Activated CD4-positive, alpha-beta memory T cell treated with anti-CD3 and anti-CD28 coated beads for 36 hours (primary cell): ENCODE measurements around the gene ICA1L. TPM values are rescaled to one million over a fixed set of nuclear protein-coding genes. Genes with fewer than 3 reads are reported as not detected.

Source experiments
- CTCF ChIA-PET: fragments of 350-600 bp; sonication (Branson Sonifier 250); formaldehyde crosslinking; loops from one replicate; lab custom pipeline; 2021; ENCODE audit warnings: antibody characterized with exemption, inconsistent platforms; lab: Charles Lee
- POLR2A ChIA-PET: fragments of 350-600 bp; sonication (Branson Sonifier 250); formaldehyde crosslinking; loops from one replicate; lab custom pipeline; 2021; ENCODE audit warnings: antibody characterized with exemption; lab: Charles Lee
- DNase-seq: peaks from one replicate; pipeline ENCODE4 v3.0.0-alpha.2; 2020
- H3K27ac Mint-ChIP-seq: one replicate; pipeline ENCODE4 v1.8.0; 2021; ENCODE audit warnings: mixed read lengths
- H3K27me3 Mint-ChIP-seq: one replicate; pipeline ENCODE4 v1.8.0; 2021; ENCODE audit warnings: mixed read lengths
- H3K36me3 Mint-ChIP-seq: one replicate; pipeline ENCODE4 v1.8.0; 2021; ENCODE audit warnings: mixed read lengths
- H3K4me1 Mint-ChIP-seq: one replicate; pipeline ENCODE4 v1.8.0; 2021; ENCODE audit warnings: low read depth, mixed read lengths
- H3K4me3 Mint-ChIP-seq: one replicate; pipeline ENCODE4 v1.8.0; 2021; ENCODE audit warnings: mild to moderate bottlenecking, mixed read lengths
- H3K9me3 Mint-ChIP-seq: one replicate; pipeline ENCODE4 v1.8.0; 2021; ENCODE audit warnings: mixed read lengths
- intact Hi-C: fragments of 100-400 bp; cut with micrococcal nuclease; formaldehyde crosslinking; loops from one replicate; pipeline ENCODE4 v1.15.1; 2023
- total RNA-seq, 2 experiments: library from RNA; stranded (reverse); gene quantifications; one replicate each; pipeline ENCODE4 v1.2.3, GENCODE V29; 2021

Gene ICA1L
- total RNA-seq, 2 experiments from 2014 or later = 5.8 to 6.0 TPM

DNA sequence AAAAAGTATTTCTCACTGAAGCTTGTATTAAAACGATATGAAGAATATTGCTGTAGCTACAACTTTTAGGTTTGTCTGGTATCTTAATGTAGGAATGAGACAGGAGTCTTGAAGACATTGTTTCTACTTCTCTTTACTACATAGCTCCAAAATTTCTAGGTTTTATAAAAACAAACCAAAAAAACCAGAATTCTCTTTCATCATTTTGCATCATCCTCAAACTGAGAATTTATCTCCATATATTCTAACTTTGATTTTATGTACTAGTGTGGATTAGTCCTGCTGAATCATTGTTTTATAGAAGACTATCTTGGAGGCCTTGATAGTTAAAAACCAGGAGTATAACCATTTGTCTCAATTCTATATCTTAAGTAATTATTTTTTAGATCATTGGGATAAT is 100.2 kb downstream of the ICA1L start:
- H3K9me3 Mint-ChIP-seq = no peaks in the 10 kb centered on the region
- H3K4me3 Mint-ChIP-seq = no peak overlapping the region
- peaks cover 15% of the 10 kb centered on the region for H3K36me3 Mint-ChIP-seq
- H3K27ac Mint-ChIP-seq = no peak overlapping the region
- intact Hi-C loops = no loop called here
- H3K27me3 Mint-ChIP-seq = no peaks in the 10 kb centered on the region
- DNase-seq = no peak
- POLR2A ChIA-PET = no interaction called here
- CTCF ChIA-PET = interaction anchor here (0.8 kb wide), 1 partner anchor 183 kb away, joined by 3 read pairs; no protein-coding TSS in a partner anchor
- H3K4me1 Mint-ChIP-seq = peaks cover 2% of the 10 kb centered on the region

- intact Hi-C loops = loop anchor here (10.0 kb wide), 1 partner anchor 164 kb away; no protein-coding TSS in a partner anchor
- Mint-ChIP-seq H3K4me1 (peaks cover 2% of the 10 kb centered on the region), H3K9me3 (no peaks in the 10 kb centered on the region), H3K27ac (no peak overlapping the region), H3K4me3 (no peak overlapping the region), H3K27me3 (no peaks in the 10 kb centered on the region), H3K36me3 (peaks cover 13% of the 10 kb centered on the region)
- DNase-seq = no peak
- CTCF ChIA-PET = no interaction called here
- POLR2A ChIA-PET = no interaction called here
These were observed 102.4 kb downstream of the ICA1L start for GRCh38 chr2:202769201-202769600.

DNA sequence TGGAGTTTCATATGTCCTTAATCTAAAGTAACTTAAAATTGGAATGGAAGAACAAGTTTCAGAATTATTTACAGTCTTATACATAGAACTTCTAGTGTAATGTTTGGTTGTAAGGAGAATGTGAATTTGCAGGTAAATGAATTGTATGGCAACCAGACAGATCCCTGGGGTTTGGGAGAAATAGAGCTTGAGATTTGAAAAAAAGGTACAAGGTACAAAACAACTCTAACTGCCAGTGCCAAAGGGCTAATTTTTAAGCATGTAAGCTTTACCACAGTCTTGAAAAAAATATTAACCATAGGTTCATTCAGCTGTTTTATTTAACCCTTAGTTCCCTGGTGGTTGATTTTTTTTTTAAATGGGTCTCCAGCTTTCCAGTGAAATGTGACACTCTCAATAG is 103.3 kb downstream of the ICA1L start:
- intact Hi-C loops = loop anchor here (10.0 kb wide), 1 partner anchor 163 kb away; no protein-coding TSS in a partner anchor
- ChIA-PET POLR2A (interaction anchor here (0.7 kb wide), 1 partner anchor 1238 kb away, joined by 3 read pairs; no protein-coding TSS in a partner anchor), CTCF (interaction anchor here (0.6 kb wide), 1 partner anchor 17 kb away, joined by 3 read pairs; no protein-coding TSS in a partner anchor)
- peaks cover 13% of the 10 kb centered on the region for H3K36me3 Mint-ChIP-seq
- H3K27ac Mint-ChIP-seq = no peak overlapping the region
- H3K4me3 Mint-ChIP-seq = no peak overlapping the region
- no peaks in the 10 kb centered on the region for H3K9me3 Mint-ChIP-seq
- no peaks in the 10 kb centered on the region for H3K27me3 Mint-ChIP-seq
- DNase-seq = no peak
- peaks cover 2% of the 10 kb centered on the region for H3K4me1 Mint-ChIP-seq

GRCh38 chr2:202765436-202765835 is 106.1 kb downstream of the ICA1L start:
- Mint-ChIP-seq H3K27ac (no peak overlapping the region), H3K4me1 (peaks cover 6% of the 10 kb centered on the region)

GRCh38 chr2:202764991-202765390 is 106.6 kb downstream of the ICA1L start:
- Mint-ChIP-seq H3K9me3 (no peaks in the 10 kb centered on the region), H3K27ac (no peak overlapping the region), H3K4me1 (peaks cover 6% of the 10 kb centered on the region), H3K27me3 (no peaks in the 10 kb centered on the region), H3K36me3 (peaks cover 14% of the 10 kb centered on the region), H3K4me3 (no peak overlapping the region)
- POLR2A ChIA-PET = interaction anchor here (0.5 kb wide), 1 partner anchor 722 kb away, joined by 4 read pairs; no protein-coding TSS in a partner anchor
- CTCF ChIA-PET = no interaction called here
- DNase-seq = no peak
- intact Hi-C loops = loop anchor here (10.0 kb wide), 1 partner anchor 160 kb away; no protein-coding TSS in a partner anchor

More at GRCh38 chr2:202765436-202765835, 106.1 kb downstream of the ICA1L start:
- CTCF ChIA-PET = no interaction called here
- peaks cover 10% of the 10 kb centered on the region for H3K36me3 Mint-ChIP-seq
- H3K27me3 Mint-ChIP-seq = no peaks in the 10 kb centered on the region
- H3K9me3 Mint-ChIP-seq = no peaks in the 10 kb centered on the region
- POLR2A ChIA-PET = no interaction called here
- no peak overlapping the region for H3K4me3 Mint-ChIP-seq
- intact Hi-C loops = loop anchor here (10.0 kb wide), 1 partner anchor 161 kb away; no protein-coding TSS in a partner anchor
- no peak for DNase-seq

GRCh38 chr2:202763916-202764315 is 107.7 kb downstream of the ICA1L start:
- Mint-ChIP-seq H3K4me3 (no peak overlapping the region), H3K27me3 (no peaks in the 10 kb centered on the region), H3K36me3 (peaks cover 11% of the 10 kb centered on the region), H3K27ac (no peak overlapping the region), H3K9me3 (no peaks in the 10 kb centered on the region), H3K4me1 (peaks cover 6% of the 10 kb centered on the region)
- DNase-seq = no peak
- CTCF ChIA-PET = no interaction called here
- POLR2A ChIA-PET = no interaction called here
- intact Hi-C loops = loop anchor here (10.0 kb wide), 1 partner anchor 159 kb away; no protein-coding TSS in a partner anchor

DNA sequence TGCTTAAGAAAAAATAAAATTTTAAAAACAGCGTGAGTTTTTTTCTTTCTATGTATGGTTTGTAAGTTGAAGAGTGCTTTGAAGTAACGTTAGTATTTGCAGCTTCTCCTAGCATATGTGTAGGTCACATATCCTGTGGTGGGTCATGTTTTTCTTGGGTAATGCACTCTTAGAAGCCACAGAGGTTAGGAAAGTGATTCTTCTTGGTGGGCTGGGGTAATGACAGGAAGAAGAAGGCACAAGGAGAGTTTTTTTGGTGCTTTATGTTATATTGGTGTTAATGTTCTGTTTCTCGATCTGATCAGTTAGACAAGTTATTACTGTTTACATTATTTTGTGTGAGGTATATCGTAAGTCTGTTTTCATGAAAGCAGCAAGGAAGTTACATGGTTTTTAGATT is 109.0 kb downstream of the ICA1L start:
- CTCF ChIA-PET = no interaction called here
- H3K27me3 Mint-ChIP-seq = no peaks in the 10 kb centered on the region
- no peak overlapping the region for H3K4me3 Mint-ChIP-seq
- peaks cover 4% of the 10 kb centered on the region for H3K4me1 Mint-ChIP-seq
- H3K36me3 Mint-ChIP-seq = peaks cover 11% of the 10 kb centered on the region
- DNase-seq = no peak
- POLR2A ChIA-PET = no interaction called here
- intact Hi-C loops = loop anchor here (10.0 kb wide), 1 partner anchor 158 kb away; no protein-coding TSS in a partner anchor
- H3K9me3 Mint-ChIP-seq = no peaks in the 10 kb centered on the region
- H3K27ac Mint-ChIP-seq = peak overlapping the region; percentile 20

GRCh38 chr2:202760848-202761247 is 110.7 kb downstream of the ICA1L start:
- ChIA-PET POLR2A (no interaction called here), CTCF (interaction anchor here (1.4 kb wide), 1 partner anchor 173 kb away, joined by 3 read pairs; no protein-coding TSS in a partner anchor)
- intact Hi-C loops = loop anchor here (10.0 kb wide), 1 partner anchor 156 kb away; no protein-coding TSS in a partner anchor
- no peak overlapping the region for H3K4me3 Mint-ChIP-seq
- H3K9me3 Mint-ChIP-seq = no peaks in the 10 kb centered on the region
- no peak for DNase-seq
- peaks cover 18% of the 10 kb centered on the region for H3K36me3 Mint-ChIP-seq
- H3K27ac Mint-ChIP-seq = no peak overlapping the region
- no peaks in the 10 kb centered on the region for H3K27me3 Mint-ChIP-seq
- H3K4me1 Mint-ChIP-seq = peaks cover 4% of the 10 kb centered on the region

GRCh38 chr2:202758604-202759003 is 113.0 kb downstream of the ICA1L start:
- no peak for DNase-seq
- Mint-ChIP-seq H3K27ac (no peak overlapping the region), H3K36me3 (peaks cover 17% of the 10 kb centered on the region), H3K4me1 (peaks cover 6% of the 10 kb centered on the region), H3K9me3 (peaks cover 2% of the 10 kb centered on the region), H3K27me3 (no peaks in the 10 kb centered on the region), H3K4me3 (no peak overlapping the region)
- ChIA-PET CTCF (no interaction called here), POLR2A (no interaction called here)
- intact Hi-C loops = no loop called here

DNA sequence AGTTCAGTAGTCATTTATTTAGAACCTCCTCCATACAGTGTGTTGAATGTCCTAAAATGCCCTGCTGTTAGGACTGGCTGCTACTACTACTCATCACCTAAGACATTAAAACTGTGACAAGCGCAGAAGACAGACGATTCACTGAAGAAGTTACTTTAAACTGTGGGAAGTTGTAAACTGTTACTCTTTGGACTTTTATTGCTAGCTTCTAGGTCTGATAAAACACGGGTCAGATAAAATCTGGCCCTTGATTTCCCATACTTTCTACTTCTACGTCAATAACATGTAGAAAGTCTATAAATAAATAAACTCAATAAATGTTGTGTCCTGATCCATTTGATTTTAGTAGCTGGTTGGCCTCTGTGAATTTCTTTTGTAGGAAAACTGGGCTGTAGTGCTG is 113.4 kb downstream of the ICA1L start:
- CTCF ChIA-PET = no interaction called here
- POLR2A ChIA-PET = no interaction called here
- peaks cover 4% of the 10 kb centered on the region for H3K9me3 Mint-ChIP-seq
- no peaks in the 10 kb centered on the region for H3K27me3 Mint-ChIP-seq
- H3K4me1 Mint-ChIP-seq = peaks cover 11% of the 10 kb centered on the region
- intact Hi-C loops = no loop called here
- H3K36me3 Mint-ChIP-seq = peaks cover 19% of the 10 kb centered on the region
- DNase-seq = no peak
- no peak overlapping the region for H3K4me3 Mint-ChIP-seq
- no peak overlapping the region for H3K27ac Mint-ChIP-seq

DNA sequence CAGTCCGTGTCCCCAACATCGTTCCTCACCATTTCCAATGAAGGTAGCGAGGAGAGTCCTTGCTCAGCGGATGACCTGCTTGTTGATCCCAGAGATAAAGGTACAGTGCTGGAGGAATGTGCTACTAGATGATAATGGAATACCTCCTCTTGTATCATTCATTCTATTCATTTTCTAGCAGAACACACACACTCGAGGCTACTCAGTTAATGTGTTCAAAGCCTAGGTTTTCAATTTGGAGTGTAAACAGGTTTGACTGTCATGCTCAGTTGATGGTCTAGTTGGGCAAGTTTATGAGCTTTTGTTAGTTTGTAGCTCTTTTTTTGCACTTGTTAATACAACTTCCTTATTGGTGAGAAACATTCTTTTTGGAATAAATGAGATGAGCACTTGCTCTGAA is 114.2 kb downstream of the ICA1L start:
- Mint-ChIP-seq H3K36me3 (peaks cover 19% of the 10 kb centered on the region), H3K27me3 (no peaks in the 10 kb centered on the region), H3K9me3 (peaks cover 4% of the 10 kb centered on the region), H3K27ac (no peak overlapping the region), H3K4me3 (no peak overlapping the region), H3K4me1 (peaks cover 7% of the 10 kb centered on the region)
- POLR2A ChIA-PET = no interaction called here
- intact Hi-C loops = no loop called here
- no peak for DNase-seq
- CTCF ChIA-PET = no interaction called here

GRCh38 chr2:202756598-202756997 is 115.0 kb downstream of the ICA1L start:
- no peak for DNase-seq
- peaks cover 19% of the 10 kb centered on the region for H3K36me3 Mint-ChIP-seq
- ChIA-PET POLR2A (no interaction called here), CTCF (no interaction called here)
- no peaks in the 10 kb centered on the region for H3K27me3 Mint-ChIP-seq
- intact Hi-C loops = no loop called here
- H3K27ac Mint-ChIP-seq = no peak overlapping the region
- H3K4me3 Mint-ChIP-seq = no peak overlapping the region
- H3K4me1 Mint-ChIP-seq = peaks cover 7% of the 10 kb centered on the region
- H3K9me3 Mint-ChIP-seq = peaks cover 4% of the 10 kb centered on the region

DNA sequence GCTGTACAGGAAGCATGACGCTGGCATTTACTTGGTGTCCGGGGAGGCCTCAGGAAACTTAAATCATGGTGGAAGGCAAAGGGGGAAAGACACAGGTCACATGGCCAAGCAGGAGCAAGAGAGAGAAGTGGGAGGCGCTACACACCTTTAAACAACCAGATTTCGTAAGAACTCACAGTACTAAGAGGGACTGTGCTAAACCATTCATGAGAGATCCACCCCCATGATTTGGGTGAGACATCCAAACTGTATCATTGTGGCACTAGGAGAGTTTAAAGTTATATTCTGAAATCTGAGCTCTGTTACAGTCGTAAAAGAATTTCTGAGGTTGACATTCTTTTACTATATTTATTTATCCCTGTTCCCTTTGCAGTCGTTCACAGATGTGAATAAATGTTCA is 116.6 kb downstream of the ICA1L start:
- intact Hi-C loops = no loop called here
- Mint-ChIP-seq H3K4me3 (no peak overlapping the region), H3K4me1 (peaks cover 15% of the 10 kb centered on the region), H3K36me3 (peaks cover 14% of the 10 kb centered on the region), H3K27me3 (no peaks in the 10 kb centered on the region), H3K9me3 (peaks cover 4% of the 10 kb centered on the region), H3K27ac (no peak overlapping the region)
- DNase-seq = no peak
- ChIA-PET CTCF (no interaction called here), POLR2A (no interaction called here)
